GM18907 (cell line): ENCODE measurements around the gene RPAP2.

Experiments
- ATAC-seq: cut with Tn5 transposase; IDR thresholded peaks from one replicate; pipeline ENCODE4 v1.9.1; 2021; ENCODE audit warnings: mild to moderate bottlenecking, moderate library complexity; ENCODE audit not compliant: unreplicated experiment

Gene RPAP2

DNA sequence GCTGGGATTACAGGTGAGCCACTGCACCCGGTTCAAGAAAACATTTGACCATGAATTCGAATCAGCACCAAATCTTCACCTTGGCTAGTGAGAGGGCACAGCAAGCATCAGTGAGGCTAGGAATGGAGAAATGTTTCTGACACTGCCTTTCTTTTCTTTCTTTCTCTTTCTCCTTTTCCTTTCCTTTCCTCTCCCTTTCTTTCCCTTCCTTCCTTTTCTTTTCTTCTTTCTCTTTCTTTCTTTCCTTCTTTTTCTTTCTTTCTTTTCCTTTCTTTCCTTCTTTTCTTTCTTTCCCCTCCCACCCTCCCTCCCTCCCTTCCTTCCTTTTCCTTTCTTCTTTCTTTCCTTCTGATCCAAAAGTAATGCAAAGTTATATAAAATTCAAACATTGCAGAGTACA is 147.0 kb downstream of the RPAP2 start:
- ATAC-seq = no peak

DNA sequence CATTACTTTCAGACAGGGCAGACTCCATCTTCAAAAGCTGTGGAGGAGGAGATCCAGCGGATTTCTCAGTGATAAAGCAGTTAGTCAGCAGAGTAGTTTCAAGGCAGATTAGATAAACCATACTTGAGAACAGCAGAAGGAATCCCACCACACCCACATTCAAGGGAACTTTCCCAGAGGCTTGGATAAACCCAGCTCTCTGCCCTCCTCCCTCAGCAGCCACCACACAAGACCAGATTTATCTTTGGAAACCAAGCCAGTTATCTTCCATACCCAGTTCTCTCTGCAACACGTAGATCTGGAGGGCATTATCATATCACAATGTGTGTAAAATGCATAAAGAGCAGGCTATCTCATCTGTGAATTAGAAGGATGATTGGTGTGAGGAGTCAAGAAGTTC is 147.7 kb downstream of the RPAP2 start:
- ATAC-seq = no peak

DNA sequence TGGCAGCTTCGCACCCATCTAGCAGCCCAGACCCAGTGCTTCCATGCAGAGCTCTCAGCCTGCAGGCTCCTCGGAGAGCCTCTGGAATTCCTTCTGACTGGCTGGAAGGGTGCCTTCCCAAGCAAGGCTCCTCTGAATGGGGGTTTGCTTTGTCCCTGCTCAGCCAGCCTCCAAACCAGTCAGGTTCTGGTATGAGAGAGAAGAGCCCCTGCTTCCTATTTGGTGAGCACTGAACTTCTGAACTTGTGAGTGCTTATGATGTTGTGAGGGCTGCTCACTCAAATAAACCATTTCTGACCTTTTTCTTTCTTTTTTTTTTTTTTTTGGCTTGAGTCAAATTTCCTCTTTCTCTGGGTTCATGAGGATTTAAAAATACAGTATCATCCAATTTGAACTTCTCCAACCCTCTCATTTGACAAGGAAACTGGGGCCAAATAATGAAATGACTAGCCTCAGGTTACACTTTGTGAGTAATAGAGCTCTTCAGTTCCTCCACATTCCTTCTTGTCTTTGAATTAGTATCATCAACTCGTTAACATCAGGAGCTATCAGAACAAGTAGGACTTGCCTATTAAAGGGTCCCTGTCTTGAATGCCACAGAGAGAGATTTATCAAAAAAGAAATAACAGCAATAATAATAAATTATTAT is 148.3 kb downstream of the RPAP2 start:
- no peak for ATAC-seq

DNA sequence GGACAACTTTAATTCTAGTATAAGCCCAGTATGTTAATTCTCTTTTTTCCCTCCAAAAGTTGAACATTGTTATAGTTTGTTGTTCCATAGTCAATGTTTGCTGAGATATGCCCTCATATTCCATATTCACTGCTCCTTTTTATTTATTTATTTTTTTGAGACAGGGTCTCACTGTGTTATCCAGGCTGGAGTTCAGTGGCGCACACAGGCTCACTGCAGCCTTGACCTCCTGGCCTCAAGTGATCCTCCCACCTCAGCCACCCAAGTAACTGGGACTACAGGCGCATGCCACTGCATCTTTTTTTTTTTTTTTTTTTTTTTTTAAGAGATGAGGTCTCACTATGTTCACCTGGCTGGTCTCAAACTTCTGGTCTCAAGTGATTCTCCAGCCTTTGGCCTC is 149.1 kb downstream of the RPAP2 start:
- ATAC-seq = no peak
